HG03175 (cell line): ENCODE measurements around the gene NPTX1.

Source experiments
- ATAC-seq: cut with Tn5 transposase; IDR thresholded peaks from one replicate; pipeline ENCODE4 v1.9.1; 2021; ENCODE audit warnings: mild to moderate bottlenecking, moderate library complexity; ENCODE audit not compliant: unreplicated experiment

Gene NPTX1

DNA sequence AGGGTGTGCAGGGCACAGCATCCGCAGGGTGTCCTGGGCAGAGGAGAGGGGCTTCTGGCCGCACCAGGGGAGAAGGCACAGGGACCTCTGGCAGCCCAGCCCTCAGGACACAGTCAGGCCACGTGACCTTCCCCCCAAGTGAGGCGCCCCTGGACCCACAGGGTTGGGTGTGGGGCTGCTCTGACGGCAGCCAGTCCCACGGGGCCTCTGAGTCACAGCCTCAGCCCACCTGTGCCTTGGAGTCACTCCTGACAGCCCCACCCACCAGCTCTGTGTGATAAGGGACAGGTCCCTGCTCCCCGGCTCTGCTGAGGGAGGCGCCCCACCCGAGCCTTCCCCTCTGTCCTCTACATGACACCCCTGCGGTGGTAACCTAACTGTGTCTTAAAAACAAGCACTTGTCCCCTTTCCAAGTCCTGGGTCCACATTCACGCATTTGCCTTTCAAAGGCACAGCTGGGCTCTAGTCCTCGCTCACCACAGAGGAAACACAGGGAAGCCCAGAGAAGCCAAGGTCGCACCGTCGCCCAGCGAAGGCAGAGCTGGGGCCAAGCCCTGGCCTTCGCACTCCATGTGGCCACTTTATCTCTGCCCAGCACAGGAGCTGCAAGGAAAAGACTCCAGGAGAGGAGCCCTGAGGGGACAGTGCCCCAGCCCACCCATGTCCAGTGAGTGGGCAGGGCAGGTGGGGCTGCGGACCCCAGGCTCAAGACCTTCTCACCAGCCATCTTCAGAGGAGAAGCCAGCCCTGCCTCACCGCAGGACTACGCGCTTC is 5.1 kb upstream of the NPTX1 start:
- no peak for ATAC-seq

DNA sequence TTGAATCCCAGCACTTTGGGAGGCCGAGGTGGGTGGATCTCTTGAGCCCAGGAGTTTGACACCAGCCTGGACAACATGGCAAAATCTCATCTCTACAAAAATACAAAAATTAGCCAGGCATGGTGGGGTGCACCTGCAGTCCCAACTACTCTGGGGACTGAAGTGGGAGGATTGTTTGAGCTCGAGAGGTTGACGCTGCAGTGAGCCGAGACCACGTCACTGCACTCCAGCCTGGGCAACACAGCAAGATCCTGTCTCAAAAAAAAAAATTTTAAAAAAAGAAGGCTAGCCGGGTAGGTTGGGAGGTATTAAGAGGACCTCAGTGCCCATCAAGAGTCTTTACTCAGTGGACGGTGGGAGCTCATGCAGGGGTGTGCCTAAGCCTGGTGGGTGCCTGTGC is 3.8 kb upstream of the NPTX1 start:
- no peak for ATAC-seq

DNA sequence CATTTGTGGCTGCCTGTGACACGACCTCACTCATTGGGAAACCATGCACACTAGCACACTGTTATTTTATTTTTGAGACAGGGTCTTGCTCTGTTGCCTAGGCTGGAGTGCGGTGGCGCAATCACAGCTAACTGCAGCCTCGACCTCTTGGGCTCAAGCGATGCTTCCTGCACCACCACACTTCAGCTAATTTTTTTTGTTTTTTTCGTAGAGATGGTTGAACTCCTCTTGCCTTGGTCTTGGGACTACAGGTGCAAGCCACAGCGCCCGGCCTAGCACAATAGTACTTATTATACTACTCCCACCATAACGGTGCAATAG is 2.8 kb upstream of the NPTX1 start:
- no peak for ATAC-seq

DNA sequence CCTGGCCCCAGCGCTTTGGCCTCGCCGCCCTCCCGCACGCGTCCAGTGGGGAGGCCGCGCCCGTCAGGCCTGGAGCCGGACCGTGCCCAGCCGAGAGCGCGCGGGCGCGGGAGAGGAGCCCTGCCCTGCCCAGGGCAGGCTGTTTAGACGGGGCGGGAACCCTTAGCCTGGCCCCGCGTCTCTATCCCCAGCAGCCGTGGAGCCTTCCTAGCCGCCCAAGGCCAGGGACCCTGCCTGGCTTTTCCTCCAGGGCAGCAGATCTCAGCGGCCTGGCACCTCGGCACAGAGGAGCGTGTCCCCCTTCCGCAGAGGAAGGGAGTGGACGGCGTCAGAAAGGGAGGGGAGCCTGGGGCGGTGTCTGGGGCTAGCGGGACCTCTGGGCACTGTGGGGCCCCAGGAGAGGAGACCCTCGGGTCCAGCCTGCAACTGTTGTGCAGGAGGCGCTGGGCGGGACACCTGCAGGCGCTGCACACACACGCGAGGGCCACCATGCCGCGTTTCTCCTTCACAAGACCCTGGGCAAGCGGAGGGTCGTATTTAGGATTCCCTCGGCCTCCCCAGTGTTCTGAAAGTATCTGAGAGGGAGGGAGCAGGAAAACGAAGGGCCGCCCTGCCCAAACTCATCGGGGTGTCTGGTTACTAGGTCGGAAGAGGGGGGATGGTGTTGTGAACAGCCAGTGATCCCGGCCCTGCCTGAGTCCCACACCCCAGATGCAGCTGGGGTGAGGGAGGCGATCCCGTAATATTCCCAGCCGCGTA is 2.3 kb upstream of the NPTX1 start:
- ATAC-seq = no peak

DNA sequence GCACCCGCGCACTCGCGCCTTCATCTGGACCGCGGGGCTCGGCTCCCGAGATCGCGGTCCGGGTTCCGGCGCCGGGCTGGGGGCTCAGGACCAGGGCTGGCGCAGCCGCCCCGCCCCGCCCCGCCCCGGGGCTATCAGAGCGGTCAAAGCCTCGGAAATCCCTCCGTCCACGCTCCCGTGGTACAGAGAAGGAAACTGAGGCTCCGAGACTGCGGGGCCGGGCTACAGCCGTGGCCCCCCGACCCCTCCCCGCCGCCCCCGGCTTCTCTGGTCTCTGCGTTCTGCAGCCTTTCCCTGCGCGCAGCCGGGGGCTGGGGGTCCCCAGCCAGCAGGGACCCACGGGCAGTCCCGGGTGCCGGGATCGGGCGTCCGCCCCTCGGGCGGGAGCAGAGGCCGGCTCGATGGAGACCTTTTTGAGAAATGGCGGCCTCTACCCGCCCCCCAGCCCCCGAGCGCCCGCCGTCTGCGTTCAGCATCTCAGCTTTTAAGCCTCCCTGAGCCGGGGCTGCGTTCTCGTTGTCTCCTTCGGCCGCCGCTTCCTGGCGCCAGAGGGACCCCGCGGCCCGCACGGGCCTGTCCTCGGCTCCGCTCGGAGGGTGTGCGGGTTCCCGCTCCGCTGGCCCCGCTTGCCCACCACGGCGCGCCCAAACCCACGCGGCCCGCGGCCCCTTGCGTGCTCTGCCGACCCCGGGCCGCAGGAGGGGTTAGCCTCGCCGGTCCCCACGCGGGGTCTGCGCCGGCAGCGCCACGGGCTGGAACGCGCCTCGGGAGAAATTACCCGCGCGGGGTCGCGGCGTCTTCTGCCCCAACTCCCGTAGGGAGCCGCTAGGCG is 1.5 kb upstream of the NPTX1 start:
- ATAC-seq = no peak

DNA sequence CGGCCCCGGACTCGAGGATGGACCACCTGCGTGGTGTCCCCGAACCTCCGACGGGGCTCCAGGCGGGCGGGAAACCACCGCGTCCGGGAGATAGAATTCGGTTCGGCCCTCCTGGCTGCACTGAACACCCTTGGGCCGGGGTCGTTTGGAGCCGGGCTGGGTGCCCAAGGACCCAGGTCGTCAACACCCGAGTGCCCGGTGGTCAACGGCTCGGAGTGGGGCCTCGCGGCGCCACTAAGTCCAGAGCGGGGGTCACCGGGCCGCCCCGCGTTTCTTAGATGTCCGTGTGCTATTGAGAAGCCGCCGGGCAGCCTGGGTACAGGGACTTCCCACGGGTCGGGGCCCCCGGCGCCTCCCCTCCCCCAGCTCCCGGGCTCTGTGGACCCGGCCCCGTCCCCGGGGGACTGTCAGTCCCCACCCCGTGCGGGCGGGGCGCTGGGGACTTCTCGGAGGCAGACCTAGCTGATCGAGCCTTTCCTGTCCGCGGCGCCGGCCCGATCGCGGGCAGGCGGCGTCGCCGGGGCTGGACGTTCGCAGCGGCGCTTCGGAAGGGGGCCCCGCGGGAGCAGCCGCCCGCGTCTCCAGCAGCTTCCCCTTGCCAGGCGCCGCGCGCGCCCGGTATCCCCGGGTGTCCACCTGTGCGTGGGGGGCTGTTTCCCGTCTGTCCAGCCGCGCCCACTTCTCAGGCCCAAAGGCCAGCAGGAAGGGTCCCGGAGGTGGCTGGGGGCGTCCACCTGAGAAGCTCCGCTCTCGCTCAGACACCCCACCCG is 655 bp upstream of the NPTX1 start:
- ATAC-seq = no peak

DNA sequence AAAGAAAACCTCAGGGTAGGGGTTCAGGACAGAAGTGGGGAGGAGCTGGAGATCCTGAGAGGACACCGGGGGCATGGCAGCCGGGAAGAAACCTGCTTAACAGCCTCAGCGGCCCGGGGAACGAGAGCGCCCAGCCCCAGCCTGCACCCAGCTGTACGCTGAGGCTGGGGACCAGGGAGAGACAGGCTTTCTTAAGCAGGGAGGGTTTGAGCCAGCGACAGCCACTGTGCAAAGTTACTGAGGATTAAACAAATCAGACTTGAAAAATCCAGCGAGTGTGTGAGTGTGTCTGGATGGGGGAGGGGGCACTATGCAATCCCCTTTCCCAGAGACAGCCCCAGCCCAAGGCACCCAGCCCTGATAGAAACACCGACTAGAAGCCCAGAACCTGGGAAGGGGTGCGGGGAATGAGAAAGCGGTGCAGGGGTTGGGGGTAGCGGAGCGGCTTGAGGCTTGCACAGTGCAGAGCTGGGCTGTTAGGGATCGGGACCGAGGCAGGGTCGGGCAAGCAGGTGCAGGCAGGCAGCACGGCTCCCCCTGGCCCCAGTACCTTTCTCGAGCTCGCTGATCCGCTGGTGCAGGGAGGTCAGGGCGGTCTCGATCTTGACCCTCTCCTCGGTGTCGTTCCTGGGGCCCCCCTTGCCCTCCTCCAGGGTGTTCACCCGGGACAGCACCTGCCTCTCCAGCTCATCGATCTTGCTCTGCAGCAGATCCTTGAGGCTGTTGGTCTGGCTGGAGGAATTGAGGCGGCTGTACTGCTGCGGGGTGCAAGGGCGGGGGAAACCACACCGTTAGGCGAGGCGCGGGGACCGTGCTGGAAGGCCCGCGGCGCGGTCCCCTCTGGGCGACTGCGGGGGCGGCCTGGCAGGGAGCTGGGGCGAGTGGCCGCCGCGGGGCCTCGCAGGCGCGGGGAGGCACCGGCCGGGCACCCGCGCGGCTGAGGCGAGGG is 1.2 kb downstream of the NPTX1 start:
- no peak for ATAC-seq

DNA sequence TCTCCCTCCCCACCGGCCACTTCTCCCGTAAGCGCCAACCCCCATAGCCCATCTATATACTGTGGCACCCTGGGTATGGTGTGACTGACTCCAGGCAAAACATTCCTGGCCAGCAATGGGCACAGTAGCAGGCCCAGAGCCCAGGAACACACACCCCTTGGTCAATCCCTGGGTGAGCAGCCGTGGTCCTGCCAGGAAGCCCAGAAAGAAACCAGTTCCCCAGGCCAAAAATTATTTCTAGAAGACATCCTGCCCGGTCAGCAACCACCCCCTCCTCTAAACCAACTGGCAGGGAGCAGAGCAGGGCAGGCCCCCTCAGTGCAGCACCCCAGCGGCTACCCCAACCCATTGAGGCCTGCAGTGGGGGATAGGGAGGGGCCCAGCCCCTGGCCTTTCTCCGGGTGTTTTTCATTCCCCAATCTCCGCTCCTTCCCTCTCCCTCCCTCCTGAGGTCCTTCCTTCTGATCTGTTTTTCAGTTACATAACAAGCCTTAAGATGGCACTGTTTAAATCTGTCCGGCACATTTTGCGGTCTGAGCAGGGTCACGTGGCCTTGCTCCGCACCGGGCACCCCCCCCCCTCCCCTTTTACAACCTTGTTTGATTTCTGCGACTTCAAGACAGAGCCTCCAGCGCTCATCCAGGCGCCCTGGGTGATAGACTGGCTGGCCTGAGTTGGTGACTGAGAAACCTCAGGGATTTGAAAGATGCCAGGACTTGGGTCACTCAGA is 2.0 kb downstream of the NPTX1 start:
- ATAC-seq = no peak

DNA sequence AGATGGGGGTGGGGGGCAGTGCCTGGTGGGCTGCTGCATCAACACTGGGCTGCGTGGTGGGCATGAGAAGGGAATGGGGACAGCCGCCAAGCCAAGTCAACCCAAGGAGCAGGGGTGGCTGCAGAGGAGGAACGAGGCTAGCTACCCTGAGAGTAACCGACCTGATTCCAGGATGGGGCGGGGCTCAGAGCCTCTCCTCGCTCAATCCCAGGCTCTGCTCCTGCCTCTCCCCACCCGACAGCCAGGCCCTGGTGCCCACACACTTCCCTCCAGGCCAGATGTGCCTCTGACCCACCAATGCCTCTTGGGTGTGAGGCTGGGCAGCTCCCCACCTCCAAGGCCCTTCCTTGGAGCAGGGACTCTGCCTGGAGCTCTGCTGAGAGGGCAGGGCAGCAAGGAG is 2.7 kb downstream of the NPTX1 start:
- no peak for ATAC-seq

DNA sequence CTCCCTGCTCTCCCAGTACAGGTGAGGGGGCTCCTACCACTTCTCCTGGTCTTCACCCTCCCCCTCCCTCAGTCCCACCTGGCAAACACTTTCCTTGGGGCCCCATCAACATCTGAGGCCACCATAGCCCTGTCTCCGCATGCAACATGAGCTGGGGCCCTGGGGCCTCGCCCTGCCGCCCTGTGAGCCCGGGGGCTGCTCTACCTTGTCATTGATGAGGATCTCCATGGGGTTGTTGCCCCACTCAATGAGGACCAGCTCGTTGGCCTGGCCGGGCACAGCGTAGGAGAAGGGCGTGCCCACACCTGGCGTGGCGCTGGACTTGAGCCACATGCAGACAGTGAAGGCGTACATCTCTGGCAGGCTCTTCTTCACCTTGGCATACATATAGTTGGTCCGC is 3.4 kb downstream of the NPTX1 start:
- no peak for ATAC-seq

DNA sequence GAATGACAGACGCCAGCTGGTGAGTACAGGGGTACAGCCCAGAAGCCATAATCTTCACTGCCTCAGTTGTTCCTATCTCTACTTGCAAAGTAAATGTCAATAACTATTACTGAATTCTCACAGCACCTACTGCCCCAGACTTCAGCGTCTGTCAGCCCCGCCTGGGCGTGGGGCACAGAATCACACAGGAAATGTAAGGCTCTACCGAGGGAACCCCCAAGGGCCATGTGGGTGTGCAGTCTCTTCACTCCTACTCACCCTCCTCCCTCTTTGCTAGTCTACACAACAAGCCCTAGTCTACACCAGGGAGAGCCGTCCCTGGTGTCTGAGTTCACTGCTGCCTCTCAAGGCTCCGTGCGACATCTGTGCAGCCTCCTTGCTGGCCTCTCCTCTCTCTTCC is 4.5 kb downstream of the NPTX1 start:
- ATAC-seq = no peak

DNA sequence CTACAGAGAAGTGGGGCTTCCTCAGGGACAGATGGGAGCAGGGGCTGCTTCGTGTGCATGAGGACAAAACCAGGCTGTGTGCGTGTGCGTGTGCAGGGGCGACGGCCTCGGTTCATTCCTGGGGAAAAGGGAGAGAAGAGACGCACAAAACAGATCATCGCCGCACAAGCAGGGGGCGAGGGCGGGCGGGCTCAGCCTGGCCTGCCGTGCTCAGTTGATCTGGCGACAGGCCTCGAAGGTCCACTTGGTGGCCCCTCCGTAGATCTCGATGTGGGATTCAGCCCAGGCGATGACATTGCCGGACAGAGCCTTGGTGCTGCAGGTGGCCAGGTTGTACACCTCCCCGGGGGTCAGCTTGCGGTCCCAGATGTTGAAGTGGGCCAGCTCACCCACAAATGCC is 5.8 kb downstream of the NPTX1 start:
- no peak for ATAC-seq

DNA sequence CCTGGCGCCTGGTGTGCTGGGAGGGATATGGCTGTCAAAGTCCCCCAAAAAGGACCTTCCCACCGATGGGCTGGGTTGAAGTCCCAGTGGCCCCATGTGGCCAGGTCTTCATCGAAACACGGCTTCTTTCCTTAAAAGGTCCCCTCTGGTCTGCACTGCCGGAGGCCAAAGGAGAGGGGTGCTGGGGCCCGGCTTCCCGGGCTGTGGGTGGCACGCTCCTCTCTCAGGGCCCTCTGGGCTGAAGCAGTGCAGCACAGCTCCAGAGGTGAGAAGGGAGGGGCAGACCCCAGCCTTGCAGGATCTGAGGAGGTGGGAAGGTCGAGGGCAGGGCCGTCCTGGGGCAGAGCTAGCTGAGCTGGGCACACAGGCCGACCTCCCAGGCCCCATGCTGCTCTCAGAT is 6.7 kb downstream of the NPTX1 start:
- no peak for ATAC-seq

DNA sequence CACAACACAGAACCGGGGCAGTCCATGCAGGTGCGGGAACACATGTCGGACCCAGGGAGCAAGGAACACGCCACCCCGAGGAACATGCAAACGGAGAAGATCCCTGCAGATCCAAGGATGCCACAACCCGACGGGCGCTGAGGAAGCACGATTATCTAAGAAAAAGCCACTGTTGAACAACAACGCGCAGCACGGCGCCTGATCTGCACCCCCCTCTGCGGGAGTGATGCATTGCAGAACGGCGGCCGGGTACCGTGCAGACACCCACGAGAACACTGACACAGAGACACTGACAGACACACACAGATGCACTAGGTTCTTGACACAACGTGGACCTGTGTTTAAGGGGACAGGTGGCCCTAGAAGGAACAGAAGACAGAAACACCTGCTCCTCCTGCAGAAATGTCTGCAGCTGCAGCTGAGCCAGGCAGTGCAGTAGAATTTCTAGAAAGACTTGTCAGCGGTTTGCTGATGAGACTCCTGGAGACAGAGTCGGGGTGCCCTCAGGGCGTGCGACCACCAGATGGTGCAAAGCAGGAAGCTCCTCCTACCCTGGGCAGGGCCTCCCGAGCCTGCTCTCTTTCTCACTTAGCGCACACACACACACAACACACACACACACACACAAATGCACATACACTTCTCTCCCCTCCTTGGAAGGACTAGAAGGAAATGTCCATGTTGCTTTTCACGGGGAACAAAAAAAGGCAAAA is 7.5 kb downstream of the NPTX1 start:
- no peak for ATAC-seq

DNA sequence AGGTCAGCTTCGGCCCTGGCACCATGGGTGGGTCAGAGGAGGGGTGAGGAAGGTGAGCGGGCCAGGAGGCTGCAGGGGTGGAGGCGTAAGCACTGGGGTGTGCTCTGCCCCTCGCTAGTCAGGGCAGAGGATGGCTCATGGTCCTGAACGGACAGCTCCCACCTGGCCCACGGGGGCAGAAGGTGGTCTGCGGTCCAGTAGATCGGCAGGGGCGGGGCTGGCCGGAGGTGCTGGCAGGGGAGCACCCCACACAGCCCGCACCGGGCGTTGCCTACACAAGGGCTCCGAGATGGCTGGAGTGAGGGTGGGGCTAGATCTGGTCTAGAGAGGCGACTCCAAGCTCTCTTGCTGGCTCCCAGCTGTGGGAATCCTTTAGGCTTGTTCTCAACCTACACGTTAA is 8.2 kb downstream of the NPTX1 start:
- no peak for ATAC-seq

DNA sequence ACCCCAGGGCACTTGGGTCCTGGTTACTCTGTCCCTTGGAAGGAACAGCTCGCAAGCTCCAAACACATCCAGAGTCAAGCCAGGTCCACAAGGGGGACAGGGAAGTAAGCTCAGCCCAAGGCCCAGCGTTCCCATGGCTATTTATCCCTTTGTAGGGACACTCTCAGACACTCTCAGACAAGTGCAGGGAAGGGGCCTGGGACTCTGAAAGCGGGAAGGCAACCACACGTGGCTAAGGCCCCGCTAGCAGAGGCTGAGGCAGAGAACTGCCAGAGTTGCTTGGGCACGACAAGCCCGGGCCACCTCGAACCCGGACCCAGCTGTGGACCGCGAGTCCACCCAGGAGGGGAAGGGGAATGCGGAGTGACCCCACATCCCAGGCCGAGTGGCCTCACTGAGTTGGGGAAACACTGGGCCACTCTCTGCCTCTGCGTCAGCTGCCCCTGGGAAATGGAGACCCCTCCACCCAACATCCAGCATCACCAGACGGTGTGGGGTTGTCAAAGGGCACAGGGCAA is 10.2 kb downstream of the NPTX1 start:
- ATAC-seq = no peak

DNA sequence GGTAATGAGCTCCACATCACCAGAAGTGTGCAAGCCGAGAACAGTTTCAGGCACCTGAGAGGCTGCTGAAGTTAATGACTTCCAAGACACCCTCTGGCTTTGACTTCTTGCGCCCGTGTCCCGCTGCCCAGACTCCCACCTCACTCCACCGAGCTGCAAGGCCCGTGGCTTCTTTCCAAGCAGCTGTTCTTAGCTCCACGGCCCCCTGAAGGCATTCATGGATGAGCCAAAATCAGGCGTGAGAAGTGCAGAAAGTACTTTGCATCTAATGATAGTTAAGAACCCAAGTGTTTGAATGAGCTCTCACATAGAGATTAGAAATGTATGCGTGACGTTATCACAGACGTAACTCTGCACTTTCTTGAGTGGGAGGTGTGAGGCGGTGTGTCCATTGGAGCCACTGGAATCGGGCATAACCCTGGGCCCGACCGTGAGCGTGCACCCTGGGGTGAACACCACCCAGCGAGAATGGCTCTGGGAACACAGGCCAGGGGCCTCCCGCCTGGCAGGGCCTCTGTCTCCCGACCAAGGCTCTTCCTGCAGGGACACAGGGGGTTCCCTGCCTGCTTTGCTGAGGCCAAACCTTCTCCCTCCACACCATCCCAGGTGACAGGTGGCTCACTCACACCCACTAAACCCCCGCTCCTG is 11.0 kb downstream of the NPTX1 start:
- no peak for ATAC-seq

DNA sequence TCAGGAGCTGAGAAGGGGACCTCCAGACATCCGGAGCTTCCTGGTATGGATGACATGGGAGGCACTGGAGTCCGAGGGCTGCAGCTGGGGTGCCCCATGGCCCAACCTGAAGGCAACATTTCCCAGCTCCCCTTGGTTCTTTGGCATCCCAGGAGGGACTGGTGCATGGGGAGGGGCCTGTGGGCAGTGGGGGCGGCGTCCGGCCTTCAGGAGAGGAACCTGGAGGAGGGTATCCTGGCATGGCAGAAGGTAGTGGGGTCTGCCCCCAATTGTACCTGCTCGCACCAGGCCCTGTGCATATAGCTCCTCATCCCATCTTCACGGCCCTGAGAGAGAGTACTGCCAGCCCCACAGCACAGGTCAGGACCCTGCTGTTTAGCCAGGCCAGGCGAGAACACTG is 11.9 kb downstream of the NPTX1 start:
- no peak for ATAC-seq
